Muscle of arm (tissue), 12 donors: ENCODE results near the gene STRA6. TPM values are rescaled to one million over a fixed set of nuclear protein-coding genes. Genes with fewer than 3 reads are reported as not detected.

ENCODE experiments used
- DNase-seq: peaks from one replicate; pipeline ENCODE4 v3.0.0-alpha.2; 2013
- polyA plus RNA-seq, 12 donors: library from polyadenylated mRNA; unstranded; fragments of 120-200 nt; gene quantifications; one replicate each; pipeline ENCODE4 v1.2.1, GENCODE V29; 2013; ENCODE audit not compliant: insufficient read length in 12 of 12

The STRA6 gene
- polyA plus RNA-seq, 12 donors: 0.71 to 3.4 (median 1.0) TPM; not detected in 2

DNA sequence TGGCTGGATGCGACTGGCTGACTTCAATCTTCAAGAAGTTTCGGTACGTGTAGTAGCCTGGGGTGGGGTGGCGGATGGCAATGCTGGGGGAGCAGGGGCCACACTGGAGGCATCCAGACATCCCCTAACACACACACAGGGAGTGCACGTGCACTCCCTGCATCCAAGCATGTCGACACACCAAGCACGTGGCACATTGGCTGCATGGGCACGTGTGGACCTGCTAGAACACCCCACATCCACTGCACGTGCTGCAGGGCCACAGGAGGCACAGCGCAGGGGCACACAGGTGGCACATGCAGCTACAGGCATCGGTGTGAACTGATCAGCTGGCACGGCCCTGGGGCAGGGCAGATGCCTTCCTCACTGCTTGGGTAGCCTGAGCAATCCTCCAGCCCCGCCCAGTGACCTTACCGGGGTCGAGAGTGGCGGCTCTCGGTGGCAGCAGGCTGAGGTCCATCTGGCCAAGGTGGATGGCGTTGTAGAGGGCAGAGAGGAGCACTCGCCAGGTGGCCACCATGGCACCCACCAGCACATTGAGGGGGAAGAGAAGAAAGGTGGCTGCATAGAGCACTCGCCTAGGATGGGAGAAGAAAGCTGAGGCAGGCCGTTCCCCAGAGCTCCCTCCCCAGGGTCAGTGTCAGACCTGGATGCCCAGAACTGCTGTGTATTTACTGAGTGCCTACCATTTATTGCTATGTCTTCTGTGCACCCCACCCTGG is 21.5 kb downstream of the STRA6 start:
- no peak for DNase-seq

DNA sequence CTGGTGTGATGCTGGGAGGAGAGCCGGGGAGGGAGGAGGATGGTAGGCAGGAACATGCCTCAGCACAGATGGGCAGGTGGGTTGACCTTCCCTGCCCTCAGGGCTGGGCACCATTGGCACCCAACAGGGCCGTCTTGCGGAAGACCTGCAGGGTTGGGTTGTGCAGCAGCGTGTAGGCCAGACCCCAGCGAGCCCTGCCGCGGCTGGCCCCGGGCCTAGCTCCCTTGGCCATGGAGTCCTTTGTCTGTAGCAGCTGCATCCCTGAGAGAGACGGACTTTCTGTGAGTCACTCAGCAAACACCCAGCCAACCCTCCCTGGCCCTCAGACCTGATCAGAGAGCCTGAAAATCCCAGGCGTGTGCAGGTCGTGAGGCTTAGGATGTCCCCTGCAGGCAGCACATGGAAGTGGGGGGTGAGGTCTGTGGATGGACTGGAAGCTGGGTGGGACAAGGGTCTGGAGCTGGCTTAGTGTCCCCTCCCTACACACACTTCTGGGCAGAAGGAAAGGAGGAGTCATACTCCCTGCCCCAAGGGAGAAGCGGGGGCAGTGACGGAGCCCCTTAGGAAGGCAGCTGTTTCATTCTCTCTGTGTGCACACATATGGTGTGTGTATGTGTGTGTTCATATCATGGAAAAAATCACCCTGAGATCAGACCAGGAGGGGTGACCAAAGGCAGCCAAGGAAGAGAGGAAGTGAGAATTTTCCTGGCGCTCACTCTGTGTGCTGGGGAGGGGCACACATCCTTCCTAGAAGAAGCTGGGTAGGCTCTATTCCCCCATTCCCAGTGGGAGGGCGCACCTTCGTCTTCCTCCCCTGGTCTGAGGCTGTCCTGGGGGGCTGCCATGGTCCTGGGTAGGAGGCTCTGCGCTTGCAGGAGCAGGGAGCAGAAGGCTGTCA is 22.4 kb downstream of the STRA6 start:
- peak; percentile 83 for DNase-seq

DNA sequence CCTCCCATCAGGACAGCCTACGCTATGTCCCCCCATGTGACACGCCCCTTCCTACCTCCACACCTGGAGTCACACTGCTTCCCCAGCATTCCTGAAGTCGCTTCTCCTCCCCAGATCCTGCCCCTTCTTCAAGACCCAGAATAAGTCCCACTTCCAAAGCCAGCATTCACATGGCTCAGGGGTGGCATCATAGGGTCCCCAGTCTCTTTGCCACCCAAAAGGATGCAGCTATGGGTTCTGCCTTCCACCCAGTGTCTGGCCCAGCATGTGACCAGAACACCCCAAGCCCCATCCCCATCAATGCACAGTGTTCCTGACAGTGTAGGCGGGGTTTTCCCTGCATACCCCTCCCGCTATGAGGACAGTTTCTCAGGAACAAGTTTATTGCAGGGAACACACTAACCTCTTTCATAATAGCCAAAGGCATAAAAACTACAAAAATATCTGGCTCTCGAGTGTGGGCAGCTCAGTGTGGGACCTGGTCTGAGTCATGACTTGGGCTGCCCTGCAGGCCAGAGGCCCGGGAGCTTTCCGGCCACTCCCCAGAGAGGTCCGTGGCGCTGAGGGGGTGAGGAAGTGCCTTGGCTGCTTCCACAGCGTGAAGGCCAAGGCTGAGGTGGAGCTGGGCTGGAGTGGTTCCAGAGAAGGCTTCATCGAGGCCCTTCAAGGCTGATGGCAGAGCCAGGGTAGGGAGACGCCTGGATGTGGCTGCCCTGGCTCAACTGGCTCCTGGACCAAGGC is 23.3 kb downstream of the STRA6 start:
- DNase-seq: no peak

DNA sequence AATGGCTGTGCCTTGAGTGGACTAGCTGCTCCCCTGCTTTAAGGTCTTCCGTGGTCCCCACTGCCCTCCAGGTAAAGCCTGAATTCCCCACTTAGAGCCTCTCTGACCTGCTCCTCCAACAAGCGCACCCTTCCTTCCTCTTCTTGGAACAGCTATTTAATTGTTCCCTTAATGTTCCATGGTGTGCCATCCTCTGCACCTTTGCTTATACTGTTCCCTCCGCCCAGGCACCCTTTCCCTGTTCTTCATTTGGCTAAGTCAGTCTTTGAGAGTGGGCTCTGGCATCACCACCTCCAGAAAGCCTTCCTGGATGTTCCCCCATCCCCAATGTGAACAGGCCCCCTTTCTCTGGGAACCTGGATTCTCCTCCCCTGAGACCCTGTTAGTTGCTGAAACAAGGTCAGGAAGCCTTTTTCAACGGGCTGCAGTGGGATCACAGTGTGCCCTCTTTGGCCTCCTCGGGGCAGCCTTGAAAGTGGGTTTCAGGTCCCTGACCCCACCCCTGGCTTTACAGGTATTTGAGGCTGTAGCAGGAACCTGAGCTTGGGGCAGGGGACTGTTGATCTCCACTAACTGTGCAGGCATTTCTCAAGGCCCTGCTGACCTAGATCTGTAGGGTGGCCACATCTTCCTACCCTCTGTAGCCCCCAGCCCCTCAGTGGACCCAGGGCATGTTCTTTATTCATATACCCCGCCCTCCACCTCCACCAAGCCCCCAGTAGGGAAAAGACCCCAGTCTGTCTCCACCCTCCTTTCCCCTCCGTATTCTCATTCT is 24.1 kb downstream of the STRA6 start:
- no peak for DNase-seq

DNA sequence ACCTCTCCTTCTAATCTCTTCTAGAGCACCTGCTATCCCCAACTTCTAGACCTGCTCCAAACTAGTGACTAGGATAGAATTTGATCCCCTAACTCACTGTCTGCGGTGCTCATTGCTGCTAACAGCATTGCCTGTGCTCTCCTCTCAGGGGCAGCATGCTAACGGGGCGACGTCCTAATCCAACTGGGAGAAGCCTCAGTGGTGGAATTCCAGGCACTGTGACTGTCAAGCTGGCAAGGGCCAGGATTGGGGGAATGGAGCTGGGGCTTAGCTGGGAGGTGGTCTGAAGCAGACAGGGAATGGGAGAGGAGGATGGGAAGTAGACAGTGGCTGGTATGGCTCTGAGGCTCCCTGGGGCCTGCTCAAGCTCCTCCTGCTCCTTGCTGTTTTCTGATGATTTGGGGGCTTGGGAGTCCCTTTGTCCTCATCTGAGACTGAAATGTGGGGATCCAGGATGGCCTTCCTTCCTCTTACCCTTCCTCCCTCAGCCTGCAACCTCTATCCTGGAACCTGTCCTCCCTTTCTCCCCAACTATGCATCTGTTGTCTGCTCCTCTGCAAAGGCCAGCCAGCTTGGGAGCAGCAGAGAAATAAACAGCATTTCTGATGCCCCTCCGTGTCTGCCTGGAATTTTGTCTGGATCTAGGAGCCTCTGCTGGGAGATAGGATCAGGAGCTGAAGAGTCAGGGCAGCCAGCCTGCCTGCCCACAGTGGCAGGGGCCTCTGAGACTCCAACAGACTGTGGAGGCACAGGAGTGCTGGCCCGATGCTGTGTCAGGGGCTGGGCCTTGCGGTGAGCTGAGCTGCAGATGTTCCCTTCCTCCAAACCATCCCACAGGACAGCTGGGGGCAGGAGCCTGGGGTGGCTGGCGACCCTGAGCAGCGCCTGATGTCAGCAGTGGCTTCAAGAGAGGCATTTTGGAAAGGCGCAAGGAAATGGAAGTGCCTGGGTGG is 26.0 kb downstream of the STRA6 start:
- DNase-seq: no peak

DNA sequence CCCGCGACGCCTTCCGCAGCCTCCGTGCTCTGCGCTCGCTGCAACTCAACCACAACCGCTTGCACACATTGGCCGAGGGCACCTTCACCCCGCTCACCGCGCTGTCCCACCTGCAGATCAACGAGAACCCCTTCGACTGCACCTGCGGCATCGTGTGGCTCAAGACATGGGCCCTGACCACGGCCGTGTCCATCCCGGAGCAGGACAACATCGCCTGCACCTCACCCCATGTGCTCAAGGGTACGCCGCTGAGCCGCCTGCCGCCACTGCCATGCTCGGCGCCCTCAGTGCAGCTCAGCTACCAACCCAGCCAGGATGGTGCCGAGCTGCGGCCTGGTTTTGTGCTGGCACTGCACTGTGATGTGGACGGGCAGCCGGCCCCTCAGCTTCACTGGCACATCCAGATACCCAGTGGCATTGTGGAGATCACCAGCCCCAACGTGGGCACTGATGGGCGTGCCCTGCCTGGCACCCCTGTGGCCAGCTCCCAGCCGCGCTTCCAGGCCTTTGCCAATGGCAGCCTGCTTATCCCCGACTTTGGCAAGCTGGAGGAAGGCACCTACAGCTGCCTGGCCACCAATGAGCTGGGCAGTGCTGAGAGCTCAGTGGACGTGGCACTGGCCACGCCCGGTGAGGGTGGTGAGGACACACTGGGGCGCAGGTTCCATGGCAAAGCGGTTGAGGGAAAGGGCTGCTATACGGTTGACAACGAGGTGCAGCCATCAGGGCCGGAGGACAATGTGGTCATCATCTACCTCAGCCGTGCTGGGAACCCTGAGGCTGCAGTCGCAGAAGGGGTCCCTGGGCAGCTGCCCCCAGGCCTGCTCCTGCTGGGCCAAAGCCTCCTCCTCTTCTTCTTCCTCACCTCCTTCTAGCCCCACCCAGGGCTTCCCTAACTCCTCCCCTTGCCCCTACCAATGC is 27.1 kb downstream of the STRA6 start:
- DNase-seq: no peak

DNA sequence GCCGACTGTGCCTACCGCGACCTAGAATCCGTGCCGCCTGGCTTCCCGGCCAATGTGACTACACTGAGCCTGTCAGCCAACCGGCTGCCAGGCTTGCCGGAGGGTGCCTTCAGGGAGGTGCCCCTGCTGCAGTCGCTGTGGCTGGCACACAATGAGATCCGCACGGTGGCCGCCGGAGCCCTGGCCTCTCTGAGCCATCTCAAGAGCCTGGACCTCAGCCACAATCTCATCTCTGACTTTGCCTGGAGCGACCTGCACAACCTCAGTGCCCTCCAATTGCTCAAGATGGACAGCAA is 27.7 kb downstream of the STRA6 start:
- DNase-seq: no peak

DNA sequence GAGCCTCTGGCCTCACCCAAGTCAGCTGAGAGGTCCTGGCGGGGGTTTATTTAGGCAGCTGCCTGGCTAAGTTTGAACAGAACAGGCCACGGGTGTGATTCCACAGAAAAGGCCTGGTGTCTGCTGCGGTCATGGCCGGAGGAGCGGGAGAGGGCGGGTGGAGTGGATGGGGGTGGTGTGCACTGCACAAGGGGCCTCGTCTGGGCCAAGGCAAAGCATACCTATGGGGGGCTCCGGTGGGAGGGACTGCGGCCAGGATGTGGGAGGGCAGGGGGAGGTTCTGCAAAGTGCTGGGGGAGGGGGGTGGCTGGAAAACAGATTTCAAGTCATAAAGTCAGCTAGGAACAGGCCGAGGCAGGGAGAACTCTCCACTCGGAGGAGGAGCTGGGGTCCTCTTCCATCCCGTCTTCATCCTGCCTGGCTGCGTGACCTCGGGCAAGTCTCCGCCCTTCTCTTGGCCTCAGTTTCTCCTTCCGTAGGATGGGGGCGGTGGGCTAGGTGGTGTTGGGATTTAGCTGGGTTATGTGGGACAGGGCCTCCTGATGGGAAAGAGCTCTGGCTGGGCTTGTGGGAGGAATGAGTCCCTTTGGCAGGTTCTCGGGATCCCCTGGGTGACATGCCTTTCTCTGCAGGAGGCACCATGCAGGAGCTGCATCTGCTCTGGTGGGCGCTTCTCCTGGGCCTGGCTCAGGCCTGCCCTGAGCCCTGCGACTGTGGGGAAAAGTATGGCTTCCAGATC is 28.2 kb downstream of the STRA6 start:
- peak; percentile 92 for DNase-seq

DNA sequence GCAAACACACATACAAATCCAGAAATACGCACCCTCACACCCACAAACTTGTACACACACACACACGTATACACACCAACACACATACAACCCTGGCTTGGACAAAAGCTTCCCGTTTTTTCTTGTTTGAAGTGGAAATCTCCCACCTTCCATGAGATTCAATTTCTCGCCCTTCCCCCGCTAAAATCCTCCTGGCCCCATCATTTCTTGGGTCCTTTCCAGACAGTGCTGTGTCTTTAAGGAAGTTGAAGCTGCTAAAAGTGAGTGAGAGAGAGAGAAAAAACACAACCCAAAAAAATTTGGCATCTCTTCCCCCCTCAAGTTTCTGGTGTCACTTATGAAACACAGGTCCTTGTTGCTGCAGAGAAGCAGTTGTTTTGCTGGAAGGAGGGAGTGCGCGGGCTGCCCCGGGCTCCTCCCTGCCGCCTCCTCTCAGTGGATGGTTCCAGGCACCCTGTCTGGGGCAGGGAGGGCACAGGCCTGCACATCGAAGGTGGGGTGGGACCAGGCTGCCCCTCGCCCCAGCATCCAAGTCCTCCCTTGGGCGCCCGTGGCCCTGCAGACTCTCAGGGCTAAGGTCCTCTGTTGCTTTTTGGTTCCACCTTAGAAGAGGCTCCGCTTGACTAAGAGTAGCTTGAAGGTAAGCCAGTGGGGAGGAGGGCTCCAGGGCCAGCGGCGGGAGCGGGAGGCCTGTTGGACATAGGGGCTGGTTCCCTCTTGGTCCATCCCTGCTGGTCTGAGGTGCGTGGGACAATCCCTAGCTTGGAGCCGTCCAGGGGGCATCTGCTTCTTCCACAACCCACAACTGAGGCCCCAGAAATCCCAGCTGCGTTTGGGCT is 29.0 kb downstream of the STRA6 start, which contains the start of gene ISLR:
TSS of gene ISLR (plus strand) at position 331 of the 839 bp plus-strand sequence. CDS start 1,149 bp downstream, outside the sequence.
- DNase-seq: peak; percentile 92

DNA sequence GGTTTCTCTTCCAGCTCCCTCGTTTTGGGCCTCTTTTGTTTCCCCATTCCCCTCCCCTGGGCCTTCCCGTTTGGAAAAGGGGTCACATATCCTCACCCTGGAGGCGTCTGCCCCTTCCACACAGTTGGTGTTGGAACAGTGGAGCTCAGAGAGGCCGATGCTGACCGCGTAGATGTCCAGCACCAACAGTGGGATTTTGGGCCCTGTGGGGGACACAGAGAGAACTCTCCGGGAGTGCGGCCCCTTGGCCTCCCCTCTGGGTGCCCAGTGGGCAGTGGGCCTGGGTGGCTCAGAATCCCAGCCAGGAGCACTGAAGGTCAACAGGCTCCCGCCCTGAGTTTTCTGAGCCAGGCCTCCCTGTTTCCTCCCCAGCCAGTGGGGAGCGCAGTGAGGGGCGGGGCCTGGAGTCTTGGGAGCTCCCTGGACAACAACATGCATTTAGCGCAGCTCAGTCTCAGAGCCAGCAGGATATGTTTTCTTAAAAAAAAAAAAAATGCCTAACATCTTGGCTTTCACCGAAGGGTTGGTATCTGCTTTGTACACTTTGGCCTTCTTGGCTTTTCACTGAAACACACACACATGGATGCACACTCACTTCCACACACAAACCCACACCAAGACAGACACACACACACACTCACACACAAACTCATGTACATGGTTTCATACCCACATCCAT is 29.7 kb downstream of the STRA6 start:
- peak; percentile 80 for DNase-seq

DNA sequence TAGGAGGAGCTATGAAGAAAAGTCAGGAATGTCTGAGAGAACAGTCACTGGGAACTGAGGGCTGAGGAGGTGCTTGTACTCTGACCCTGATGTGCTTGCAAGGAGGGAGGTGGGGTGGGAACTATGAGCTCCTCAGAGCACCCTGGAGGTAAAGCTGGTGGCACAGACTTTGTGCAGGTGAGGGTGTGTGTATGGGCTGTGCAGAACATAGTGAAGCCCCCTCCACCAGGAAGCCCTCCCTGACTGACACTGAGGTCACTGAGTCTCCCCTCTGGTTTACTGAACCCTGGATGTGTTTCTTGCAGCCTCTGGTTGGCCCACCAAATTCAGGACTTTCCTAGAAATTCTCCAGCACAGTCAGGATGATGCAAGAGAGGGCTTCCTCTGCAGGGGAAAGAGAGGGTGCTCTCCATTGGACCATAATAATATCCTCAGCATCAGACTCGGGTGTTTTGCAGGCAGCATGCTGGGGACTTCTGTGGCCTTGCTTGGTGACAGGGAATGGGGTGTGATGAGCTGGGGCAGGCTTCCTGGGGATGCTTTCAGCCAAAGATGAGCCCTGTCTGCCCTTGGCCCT is 30.5 kb downstream of the STRA6 start:
- no peak for DNase-seq

DNA sequence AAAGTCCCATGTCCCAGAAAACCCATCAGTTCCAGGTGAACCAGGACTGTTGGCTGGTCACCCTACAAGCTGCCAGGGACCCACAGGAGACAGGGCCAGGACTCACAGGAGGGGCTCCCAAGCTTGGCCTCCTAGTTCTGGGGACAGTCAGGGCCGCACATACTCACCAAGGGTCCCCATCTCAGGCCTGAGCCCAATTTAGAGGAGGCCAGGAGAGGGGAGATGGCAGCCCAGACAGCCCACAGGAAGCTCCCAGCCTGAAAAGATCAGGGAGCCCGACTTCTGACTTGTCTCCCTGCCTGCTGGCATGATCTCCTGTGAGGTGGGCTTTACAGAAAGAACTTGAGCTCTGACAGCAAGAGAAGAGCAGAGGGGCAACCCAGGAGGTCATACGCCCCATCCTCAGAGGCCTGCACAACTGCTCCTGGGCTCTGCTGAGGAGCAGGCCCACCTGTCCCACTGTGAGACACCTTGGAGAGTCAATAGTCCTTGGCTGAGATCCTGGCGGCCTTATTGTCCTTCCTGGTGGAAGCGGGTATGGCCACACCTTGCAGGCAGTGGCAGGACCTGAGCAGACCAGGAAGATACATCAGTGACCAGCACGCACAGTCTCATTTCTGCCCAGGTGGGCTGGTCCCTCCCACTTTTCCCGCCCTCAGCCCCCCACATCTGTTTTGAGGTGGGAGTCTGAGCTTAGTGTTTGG is 31.6 kb downstream of the STRA6 start:
- DNase-seq: no peak

DNA sequence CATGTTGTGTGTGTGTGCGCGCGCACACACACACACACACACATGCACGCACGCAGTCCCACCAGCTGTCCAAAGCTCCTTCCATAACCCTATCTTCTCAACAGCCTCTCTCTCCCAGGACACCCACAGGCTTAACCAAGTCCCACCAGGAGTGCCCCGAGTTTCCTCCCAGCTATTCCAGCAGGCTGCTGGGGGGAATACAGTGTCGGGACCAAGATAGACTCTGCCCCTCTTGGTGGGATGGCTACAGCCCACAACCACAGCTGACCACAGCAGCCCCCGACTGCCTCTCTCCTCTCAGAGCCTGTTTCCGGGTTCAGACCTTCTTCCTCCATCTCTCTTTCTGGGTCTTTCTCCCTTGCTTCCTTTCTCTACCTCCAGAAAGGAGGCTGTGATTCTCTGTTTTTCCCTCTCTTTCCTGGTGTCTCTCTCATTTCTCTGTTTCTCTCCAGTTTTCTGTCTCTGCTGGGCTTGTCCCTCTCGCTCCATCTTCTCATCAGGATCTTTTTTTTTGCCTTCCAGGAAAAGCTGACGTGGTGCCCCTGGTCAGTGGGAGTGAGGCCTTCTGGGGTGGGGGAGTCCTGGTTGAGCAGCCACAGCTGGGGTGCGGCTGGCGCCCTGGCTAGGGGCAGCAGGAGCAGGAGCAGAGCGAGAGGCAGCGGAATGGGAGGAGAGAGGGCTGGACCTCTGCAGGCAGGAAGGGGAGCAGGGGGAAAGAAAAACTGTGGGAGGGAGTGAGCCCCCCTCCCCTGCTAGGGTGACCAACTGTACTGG is 32.3 kb downstream of the STRA6 start:
- no peak for DNase-seq

DNA sequence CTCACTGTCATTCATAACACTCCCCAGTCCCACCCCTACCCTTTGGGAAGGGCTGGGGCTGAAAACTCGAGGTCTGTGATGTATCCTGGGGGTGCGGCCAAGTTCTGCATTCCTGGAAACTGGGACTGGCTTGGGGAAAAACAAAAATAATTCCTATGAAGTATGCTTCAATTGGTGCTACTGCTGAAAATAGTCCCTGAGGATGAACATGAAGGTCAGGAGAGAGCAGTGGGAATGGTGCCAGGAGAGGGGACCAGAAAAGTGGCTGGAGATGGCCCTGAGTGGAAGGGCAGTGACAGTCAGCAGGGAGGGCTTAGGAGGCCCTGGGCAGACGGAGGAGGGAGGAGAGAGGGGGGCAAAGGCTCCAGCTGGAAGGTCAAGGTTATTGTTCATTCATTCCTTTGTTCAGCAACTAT is 33.9 kb downstream of the STRA6 start:
- DNase-seq: peak; percentile 73

DNA sequence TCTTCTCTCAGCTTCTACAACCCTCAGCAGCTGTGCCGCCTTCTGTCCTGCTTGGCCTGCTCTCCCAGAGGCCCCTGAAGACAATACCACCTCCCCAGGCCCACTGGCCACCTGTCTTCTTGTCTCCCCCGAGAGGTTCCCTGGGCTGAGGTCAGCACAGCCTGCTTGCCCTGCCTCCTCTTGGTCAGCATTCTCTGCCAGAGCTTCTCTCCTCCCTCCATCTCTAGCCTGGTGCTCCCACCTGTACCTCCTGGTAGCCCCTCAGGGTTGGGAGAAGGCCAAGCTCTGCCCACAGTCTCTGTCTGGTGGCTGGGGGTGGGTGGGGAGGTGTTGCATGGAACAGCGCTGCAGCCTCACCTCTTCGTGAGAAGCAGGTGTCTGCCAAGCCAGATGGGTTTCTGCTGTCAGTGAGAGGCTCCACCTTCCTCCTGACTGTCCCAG is 34.7 kb downstream of the STRA6 start:
- no peak for DNase-seq
